ENCODE measurements around the gene TMC3.

The TMC3 gene

DNA sequence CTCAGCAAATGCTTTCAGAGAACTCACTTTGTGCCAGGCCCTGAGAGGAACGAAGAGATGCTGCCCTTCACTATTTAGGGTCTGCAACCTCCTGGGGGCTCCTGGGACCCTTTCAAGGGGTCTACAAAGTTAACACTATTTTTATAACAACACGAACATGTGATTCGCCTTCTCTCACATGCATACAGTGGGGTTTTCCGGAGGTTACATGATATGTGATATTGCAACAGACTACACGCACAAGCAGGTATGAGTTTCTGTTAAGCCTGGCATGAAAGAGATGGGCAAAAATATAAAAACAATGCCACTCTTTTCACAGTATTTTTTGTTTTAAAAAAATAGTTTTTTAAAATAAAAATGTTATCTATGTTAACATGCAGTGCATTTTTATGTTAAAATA, 60.3 kb downstream of the TMC3 start:
- TF ChIP-seq, protein P1, sequence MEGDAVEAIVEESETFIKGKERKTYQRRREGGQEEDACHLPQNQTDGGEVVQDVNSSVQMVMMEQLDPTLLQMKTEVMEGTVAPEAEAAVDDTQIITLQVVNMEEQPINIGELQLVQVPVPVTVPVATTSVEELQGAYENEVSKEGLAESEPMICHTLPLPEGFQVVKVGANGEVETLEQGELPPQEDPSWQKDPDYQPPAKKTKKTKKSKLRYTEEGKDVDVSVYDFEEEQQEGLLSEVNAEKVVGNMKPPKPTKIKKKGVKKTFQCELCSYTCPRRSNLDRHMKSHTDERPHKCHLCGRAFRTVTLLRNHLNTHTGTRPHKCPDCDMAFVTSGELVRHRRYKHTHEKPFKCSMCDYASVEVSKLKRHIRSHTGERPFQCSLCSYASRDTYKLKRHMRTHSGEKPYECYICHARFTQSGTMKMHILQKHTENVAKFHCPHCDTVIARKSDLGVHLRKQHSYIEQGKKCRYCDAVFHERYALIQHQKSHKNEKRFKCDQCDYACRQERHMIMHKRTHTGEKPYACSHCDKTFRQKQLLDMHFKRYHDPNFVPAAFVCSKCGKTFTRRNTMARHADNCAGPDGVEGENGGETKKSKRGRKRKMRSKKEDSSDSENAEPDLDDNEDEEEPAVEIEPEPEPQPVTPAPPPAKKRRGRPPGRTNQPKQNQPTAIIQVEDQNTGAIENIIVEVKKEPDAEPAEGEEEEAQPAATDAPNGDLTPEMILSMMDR (IDR thresholded peaks at IDR 0.05; ENCODE audit: borderline replicate concordance, insufficient read depth, low read depth, low read length), result no peak
- no peak overlapping the region for H3K4me3 ChIP-seq (ENCODE audit: low read depth, low read length)

DNA sequence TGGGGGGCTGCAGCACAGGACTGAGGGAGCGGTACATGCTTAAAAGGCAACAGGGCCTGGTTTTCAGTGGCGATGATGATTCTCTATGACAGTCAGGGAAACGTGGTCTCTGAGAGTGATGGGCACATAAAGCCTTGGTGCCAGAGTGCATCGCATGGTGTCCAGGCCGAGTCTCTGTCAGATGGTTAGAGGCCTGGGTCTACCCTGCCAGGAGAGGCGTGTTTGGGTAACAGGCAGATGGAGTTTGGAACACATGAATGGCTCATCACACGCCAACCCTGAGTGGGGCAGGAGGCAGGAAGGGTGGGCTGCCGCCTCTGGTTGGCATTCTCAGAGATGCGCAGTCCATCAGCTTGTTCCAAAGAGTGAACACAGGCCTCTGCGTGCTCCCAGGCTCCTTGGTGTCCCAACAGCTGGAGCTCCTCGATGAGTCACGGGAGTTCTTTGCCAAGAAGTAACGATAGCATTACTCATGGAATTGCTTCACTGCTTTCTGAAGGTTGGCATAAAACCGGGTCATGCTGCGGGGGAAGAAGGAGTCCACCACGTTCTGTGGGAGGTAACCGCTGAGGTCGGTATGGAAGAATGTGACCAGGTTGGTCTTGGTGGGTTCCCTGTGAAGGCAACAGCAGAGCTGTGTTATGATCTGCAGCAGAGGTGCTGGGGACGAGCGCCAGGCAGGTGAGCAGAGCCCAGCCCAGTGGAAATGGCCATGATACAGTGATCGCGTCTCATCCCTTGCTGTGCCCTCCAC, 61.0 kb downstream of the TMC3 start:
- TF ChIP-seq, protein P1 (IDR thresholded peaks at IDR 0.05; ENCODE audit: borderline replicate concordance, insufficient read depth, low read depth, low read length), result no peak
- H3K4me3 ChIP-seq (ENCODE audit: low read depth, low read length), result no peak overlapping the region

DNA sequence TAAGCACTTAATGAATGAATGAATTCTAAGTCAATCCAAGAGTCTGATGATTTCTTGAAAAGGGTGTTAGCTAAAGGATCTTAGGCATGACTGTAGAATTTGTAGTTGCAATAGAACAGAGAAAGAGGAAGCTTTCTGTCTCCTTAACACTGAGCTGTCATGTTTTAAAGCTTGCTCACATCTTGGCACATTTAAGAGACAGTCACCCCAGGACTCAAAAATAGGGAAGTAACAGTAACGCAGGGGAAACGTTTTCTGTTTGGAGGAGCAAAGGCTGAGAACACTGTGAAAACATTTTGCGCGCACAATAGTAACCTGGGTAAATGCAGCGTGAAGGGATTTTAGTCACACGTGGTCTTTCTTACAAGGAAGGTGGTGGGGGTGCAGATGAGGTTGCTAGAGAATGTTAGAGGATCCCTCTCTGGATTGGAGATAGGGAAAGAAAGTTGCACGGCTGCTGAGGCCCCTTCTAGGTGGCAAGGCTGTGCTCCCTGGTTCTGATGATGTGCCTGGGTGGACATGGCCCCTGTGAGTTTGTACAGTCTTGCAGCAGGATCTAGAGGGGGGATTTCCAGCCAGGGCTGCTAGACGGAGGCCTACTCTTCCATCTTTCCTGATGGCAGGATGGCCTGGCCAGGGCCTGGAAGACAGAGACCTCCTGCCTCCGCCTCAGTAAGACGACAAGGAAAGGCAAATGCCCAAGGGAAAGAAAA, 62.1 kb downstream of the TMC3 start:
- no peak overlapping the region for H3K4me3 ChIP-seq (ENCODE audit: low read depth, low read length)
- TF ChIP-seq, protein P1 (IDR thresholded peaks at IDR 0.05; ENCODE audit: borderline replicate concordance, insufficient read depth, low read depth, low read length), result no peak

DNA sequence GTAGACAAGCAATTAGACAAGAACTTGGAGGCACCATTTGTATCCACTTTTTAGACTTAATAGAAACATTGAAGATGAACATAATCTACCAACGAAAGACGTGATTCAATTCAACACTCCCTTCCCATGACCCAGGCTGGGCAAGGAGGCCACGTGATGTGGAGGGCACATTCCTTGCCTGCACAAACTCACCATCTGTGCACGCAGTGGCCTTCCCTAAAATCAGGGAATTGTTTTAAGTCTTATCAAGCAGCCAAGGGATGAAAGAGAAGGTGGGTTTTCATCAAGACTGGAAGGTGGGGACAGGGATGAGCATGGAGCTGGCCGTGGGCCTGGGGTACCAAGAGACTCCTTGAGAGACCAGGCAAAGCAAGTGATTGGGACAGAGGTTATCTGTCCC, 63.5 kb downstream of the TMC3 start:
- H3K4me3 ChIP-seq (ENCODE audit: low read depth, low read length), result no peak overlapping the region
- TF ChIP-seq, protein P1 (IDR thresholded peaks at IDR 0.05; ENCODE audit: borderline replicate concordance, insufficient read depth, low read depth, low read length), result no peak

DNA sequence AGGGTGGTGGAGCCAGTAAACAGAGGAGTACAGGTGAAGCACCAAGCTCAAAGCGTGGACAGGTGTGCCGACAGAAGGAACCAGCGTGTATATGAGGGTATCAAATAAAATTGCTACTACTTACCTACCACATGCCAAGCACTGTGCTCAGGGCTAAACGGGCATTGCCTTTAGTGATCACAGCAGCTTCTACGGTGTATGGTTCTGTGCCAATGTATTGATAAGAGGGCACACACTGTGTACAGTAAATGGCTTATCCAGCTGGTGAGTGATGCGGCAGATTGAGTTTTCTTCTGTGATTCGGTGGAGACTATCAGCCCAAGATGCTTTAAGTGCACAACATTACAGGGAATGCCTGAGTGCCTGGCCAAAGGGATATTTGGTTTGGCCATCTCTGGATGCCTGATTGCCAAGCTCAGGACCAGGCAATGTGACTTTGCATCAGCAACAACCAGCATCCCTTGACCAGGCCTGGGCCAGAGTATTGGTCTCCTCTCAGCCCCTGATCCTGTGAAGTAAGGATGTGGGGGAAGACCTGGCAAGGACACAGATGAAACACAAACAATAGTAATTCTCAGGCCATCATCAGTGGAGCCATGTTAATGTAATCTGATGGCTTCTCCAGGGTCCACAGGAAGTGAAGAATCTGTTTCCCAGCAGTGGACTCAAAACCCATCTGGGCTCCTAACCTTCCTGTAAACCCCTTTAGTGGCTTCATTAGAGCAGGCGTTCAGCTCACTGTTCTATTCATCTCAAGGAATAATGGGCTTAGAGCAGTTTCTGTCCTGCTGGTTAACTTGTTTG, 64.2 kb downstream of the TMC3 start:
- TF ChIP-seq, protein P1 (IDR thresholded peaks at IDR 0.05; ENCODE audit: borderline replicate concordance, insufficient read depth, low read depth, low read length), result no peak
- H3K4me3 ChIP-seq (ENCODE audit: low read depth, low read length), result no peak overlapping the region

DNA sequence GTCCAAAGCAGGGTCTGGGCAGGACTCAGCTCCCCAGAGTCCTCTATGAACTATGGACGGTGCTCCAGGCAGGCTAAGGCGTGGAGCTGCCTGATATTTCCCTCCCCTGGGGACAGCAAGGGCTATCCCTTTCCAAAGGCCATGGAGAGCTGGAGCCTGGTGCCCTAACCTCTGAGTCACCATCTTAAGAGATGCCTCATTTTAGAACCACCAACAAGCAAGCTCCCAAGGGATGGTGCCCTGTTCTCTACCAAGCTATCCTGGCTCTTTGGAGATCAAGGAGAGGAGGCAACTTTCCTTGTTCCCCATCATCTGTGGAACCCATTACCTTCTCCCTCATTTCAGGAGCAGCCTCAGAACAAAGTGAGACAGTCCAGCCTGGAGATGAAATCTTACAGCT, 65.8 kb downstream of the TMC3 start:
- H3K4me3 ChIP-seq (ENCODE audit: low read depth, low read length), result no peak overlapping the region
- TF ChIP-seq, protein P1 (IDR thresholded peaks at IDR 0.05; ENCODE audit: borderline replicate concordance, insufficient read depth, low read depth, low read length), result no peak
